DND-41 (cell line): ENCODE measurements around the gene ZNF649.

Source experiments
- ATAC-seq: fragments of 200-7000 bp; cut with Tn5 transposase; 3 replicates; pipeline ENCODE4 v1.9.1; 2021; ENCODE audit warnings: low read depth; ENCODE audit not compliant: insufficient read depth
- DNase-seq: peaks from one replicate; pipeline ENCODE4 v3.0.0-alpha.2; 2020
- H2AFZ ChIP-seq: 2 replicates; pipeline ENCODE4 v1.6.0; 2012; ENCODE audit warnings: low read depth, low read length
- H3K27ac ChIP-seq: 2 replicates; pipeline ENCODE4 v1.5.1; 2012; ENCODE audit warnings: low read length, inconsistent platforms
- H3K27me3 ChIP-seq: fragments of 200-600 bp; sonication (generic); 2 replicates; pipeline ENCODE4 v1.6.0; 2012; ENCODE audit warnings: low read length, mild to moderate bottlenecking, inconsistent platforms; ENCODE audit not compliant: insufficient read depth, poor library complexity
- H3K36me3 ChIP-seq: 2 replicates; pipeline ENCODE4 v1.5.1; 2012; ENCODE audit warnings: low read length, inconsistent platforms; ENCODE audit not compliant: insufficient read depth
- H3K4me1 ChIP-seq: 2 replicates; pipeline ENCODE4 v1.5.1; 2012; ENCODE audit warnings: mild to moderate bottlenecking, low read length; ENCODE audit not compliant: insufficient read depth
- H3K4me2 ChIP-seq: 2 replicates; pipeline ENCODE4 v1.6.0; 2012; ENCODE audit warnings: mild to moderate bottlenecking, moderate library complexity, low read length, inconsistent platforms; ENCODE audit not compliant: insufficient read depth
- H3K4me3 ChIP-seq, 2 experiments: fragments of 200-600 bp in 1 of 2; shearing (Covaris generic) in 1 of 2; 2 replicates each; pipeline ENCODE4 v1.5.1; 2012 to 2016; ENCODE audit warnings: inconsistent platforms in 2 of 2, low read length in 2 of 2, mild to moderate bottlenecking in 2 of 2, low read depth in 1 of 2, moderate library complexity in 1 of 2
- H3K79me2 ChIP-seq: 2 replicates; pipeline ENCODE4 v1.6.0; 2012; ENCODE audit warnings: low read length, inconsistent platforms; ENCODE audit not compliant: insufficient read depth
- H3K9ac ChIP-seq: 2 replicates; pipeline ENCODE4 v1.6.0; 2012; ENCODE audit warnings: low read depth, mild to moderate bottlenecking, inconsistent platforms, low read length, moderate library complexity
- H3K9me3 ChIP-seq: 2 replicates; pipeline ENCODE4 v1.5.1; 2012; ENCODE audit warnings: low read length, moderate library complexity, mild to moderate bottlenecking, inconsistent platforms; ENCODE audit not compliant: insufficient read depth, severe bottlenecking
- H4K20me1 ChIP-seq: 2 replicates; pipeline ENCODE4 v1.6.0; 2012; ENCODE audit warnings: low read length; ENCODE audit not compliant: insufficient read depth
- EZH2 ChIP-seq: IDR thresholded peaks from 3 replicates; pipeline ENCODE4 v1.6.1; 2012; ENCODE audit warnings: borderline replicate concordance, low read depth, mild to moderate bottlenecking, moderate library complexity, low read length, inconsistent platforms; ENCODE audit not compliant: severe bottlenecking
- TF ChIP-seq, protein P1 (sequence below): IDR thresholded peaks from 2 replicates; pipeline ENCODE4 v1.5.1; 2012; ENCODE audit warnings: borderline replicate concordance, low read length, moderate library complexity, mild to moderate bottlenecking; ENCODE audit not compliant: poor library complexity, severe bottlenecking; ENCODE audit errors: extremely low read depth

ZNF649 gene

DNA sequence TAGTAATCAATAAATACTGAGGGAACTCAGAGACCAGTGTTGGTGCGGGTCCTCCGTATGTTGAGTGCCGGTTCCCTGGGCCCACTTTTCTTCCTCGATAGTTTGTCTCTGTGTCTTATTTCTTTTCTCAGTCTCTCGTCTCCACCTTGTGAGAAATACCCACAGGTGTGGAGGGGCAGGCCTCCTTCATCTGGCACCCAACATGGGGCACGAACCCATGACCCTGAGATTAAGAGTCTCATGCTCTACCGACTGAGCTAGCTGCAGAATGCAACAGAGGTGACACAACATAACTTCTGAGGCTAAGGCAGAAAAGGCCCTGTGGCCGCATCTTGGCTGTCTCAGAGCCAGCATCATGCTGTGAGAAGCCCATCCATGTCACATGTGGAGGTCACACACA, 17.1 kb upstream of the ZNF649 start:
- no peaks in the 10 kb centered on the region for H3K36me3 ChIP-seq
- no peak overlapping the region for H2AFZ ChIP-seq
- no peak for ATAC-seq
- peak; percentile 36 for DNase-seq
- H3K4me1 ChIP-seq = peaks cover 7% of the 10 kb centered on the region
- no peaks in the 10 kb centered on the region for H3K27me3 ChIP-seq
- H3K4me2 ChIP-seq = no peak overlapping the region
- H3K4me3 ChIP-seq = no peak overlapping the region
- H3K79me2 ChIP-seq = no peaks in the 10 kb centered on the region
- TF ChIP-seq, protein P1, sequence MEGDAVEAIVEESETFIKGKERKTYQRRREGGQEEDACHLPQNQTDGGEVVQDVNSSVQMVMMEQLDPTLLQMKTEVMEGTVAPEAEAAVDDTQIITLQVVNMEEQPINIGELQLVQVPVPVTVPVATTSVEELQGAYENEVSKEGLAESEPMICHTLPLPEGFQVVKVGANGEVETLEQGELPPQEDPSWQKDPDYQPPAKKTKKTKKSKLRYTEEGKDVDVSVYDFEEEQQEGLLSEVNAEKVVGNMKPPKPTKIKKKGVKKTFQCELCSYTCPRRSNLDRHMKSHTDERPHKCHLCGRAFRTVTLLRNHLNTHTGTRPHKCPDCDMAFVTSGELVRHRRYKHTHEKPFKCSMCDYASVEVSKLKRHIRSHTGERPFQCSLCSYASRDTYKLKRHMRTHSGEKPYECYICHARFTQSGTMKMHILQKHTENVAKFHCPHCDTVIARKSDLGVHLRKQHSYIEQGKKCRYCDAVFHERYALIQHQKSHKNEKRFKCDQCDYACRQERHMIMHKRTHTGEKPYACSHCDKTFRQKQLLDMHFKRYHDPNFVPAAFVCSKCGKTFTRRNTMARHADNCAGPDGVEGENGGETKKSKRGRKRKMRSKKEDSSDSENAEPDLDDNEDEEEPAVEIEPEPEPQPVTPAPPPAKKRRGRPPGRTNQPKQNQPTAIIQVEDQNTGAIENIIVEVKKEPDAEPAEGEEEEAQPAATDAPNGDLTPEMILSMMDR = no peak
- no peak for TF ChIP-seq EZH2
- H4K20me1 ChIP-seq = no peaks in the 10 kb centered on the region
- H3K9ac ChIP-seq = no peak overlapping the region
- H3K9me3 ChIP-seq = peaks cover 63% of the 10 kb centered on the region
- no peak overlapping the region for H3K27ac ChIP-seq

DNA sequence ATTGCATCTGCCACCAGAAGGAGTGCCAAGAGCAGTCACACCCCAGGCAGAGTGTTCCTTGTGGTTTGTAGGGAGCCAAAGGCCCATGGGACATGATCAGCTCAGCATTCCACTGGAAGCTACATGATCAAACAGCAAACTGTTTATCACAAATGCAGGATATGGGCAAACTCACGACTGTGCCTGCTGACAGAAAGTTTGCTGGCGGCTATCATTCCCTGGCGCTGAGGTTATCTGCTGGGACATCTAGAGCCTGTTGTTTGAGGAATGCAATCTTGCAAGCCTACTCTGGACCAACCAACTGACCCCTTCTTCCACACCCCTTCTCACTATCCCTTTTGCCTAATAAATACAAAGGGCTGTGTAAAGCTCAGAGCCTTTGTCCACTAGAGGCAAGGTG, 14.8 kb upstream of the ZNF649 start:
- Histone ChIP-seq H3K9ac (no peak overlapping the region), H3K9me3 (peaks cover 74% of the 10 kb centered on the region), H3K4me2 (no peak overlapping the region)

DNA sequence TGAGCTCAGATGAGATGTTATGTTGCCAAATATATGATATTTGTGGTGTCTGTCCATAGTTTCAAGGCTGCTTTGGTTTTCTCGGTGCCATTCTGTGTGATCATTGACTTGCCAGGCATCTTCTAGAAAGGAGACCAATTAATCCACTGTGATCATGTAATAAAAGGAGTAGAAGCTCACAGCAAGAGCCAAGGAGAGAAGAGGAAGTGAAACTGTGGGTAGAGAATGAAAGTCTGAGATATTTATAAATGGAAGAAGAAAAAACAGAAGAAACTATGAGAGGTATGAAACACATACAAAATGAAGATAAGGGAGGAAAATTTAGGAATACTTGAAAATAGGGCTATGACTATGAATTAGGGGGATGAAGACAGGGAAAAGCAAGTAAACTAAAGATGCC, 11.3 kb upstream of the ZNF649 start:
- no peak for TF ChIP-seq EZH2
- TF ChIP-seq, protein P1 = no peak
- Histone ChIP-seq H4K20me1 (no peaks in the 10 kb centered on the region), H3K27ac (no peak overlapping the region), H3K36me3 (no peaks in the 10 kb centered on the region), H2AFZ (no peak overlapping the region), H3K9ac (no peak overlapping the region), H3K4me1 (no peaks in the 10 kb centered on the region), H3K4me2 (no peak overlapping the region), H3K4me3 (no peak overlapping the region), H3K27me3 (no peaks in the 10 kb centered on the region), H3K9me3 (peaks cover 70% of the 10 kb centered on the region), H3K79me2 (no peaks in the 10 kb centered on the region)
- ATAC-seq = no peak
- DNase-seq = no peak

More for the DNA sequence above, 14.8 kb upstream of the ZNF649 start:
- Histone ChIP-seq H2AFZ (no peak overlapping the region), H3K79me2 (no peaks in the 10 kb centered on the region), H3K27ac (no peak overlapping the region), H3K36me3 (no peaks in the 10 kb centered on the region), H3K4me1 (no peaks in the 10 kb centered on the region), H4K20me1 (no peaks in the 10 kb centered on the region), H3K27me3 (no peaks in the 10 kb centered on the region), H3K4me3 (no peak overlapping the region)
- TF ChIP-seq, protein P1 = no peak
- TF ChIP-seq EZH2 = no peak
- DNase-seq (no peak), ATAC-seq (no peak)
